Thymus (tissue), 11 donors: ENCODE measurements around the gene NEK9. TPM values are rescaled to one million over a fixed set of nuclear protein-coding genes. Genes with fewer than 3 reads are reported as not detected.

Source experiments
- DNase-seq, 9 donors: peaks; one replicate each; pipeline ENCODE4 v3.0.0-alpha.2; 2013; ENCODE audit warnings: low spot score in 9 of 9, low read depth in 6 of 9, missing footprints in 1 of 9
- H3K27ac ChIP-seq, 2 donors: one replicate each; pipeline ENCODE4 v1.5.1; 2013; ENCODE audit warnings: control low read depth in 1 of 2, low read depth in 1 of 2, low read length in 1 of 2, mild to moderate bottlenecking in 1 of 2, moderate library complexity in 1 of 2
- H3K27me3 ChIP-seq, 2 donors: one replicate each; pipeline ENCODE4 v1.5.1; 2013; ENCODE audit warnings: low read length in 1 of 2; ENCODE audit not compliant: control insufficient read depth in 2 of 2, insufficient read depth in 1 of 2
- H3K36me3 ChIP-seq, 2 donors: one replicate each; pipeline ENCODE4 v1.5.1; 2013; ENCODE audit warnings: low read length in 1 of 2, mild to moderate bottlenecking in 1 of 2, moderate library complexity in 1 of 2; ENCODE audit not compliant: control insufficient read depth in 2 of 2, insufficient read depth in 2 of 2
- H3K4me1 ChIP-seq, 2 donors: one replicate each; pipeline ENCODE4 v1.5.1; 2013; ENCODE audit warnings: low read length in 2 of 2; ENCODE audit not compliant: control insufficient read depth in 2 of 2, insufficient read depth in 2 of 2
- H3K4me3 ChIP-seq, 2 donors: one replicate each; pipeline ENCODE4 v1.5.1; 2013; ENCODE audit warnings: low read length in 2 of 2, control low read depth in 1 of 2, mild to moderate bottlenecking in 1 of 2
- H3K9me3 ChIP-seq, 2 donors: one replicate each; pipeline ENCODE4 v1.5.1; 2013; ENCODE audit warnings: low read length in 1 of 2, mild to moderate bottlenecking in 1 of 2; ENCODE audit not compliant: control insufficient read depth in 2 of 2, insufficient read depth in 1 of 2
- WGBS: extraction: QIAGEN DNeasy Blood & Tissue Kit; methylation state at CpG from one replicate; pipeline ENCODE4 v1.1.7; 2013; 5-methylcytosine and 5-hydroxymethylcytosine counted together
- polyA plus RNA-seq: library from polyadenylated mRNA; stranded (reverse); fragments of 200-250 nt; gene quantifications from one replicate; pipeline ENCODE4 v1.2.3, GENCODE V29; 2013
- total RNA-seq: library from RNA; stranded (reverse); fragments of 120-200 nt; gene quantifications from one replicate; pipeline ENCODE4 v1.2.4, GENCODE V29; 2013
- donor health status: healthy.

NEK9 gene
- total and polyA plus RNA-seq, 2 donors = 17.6 to 62.1 TPM

DNA sequence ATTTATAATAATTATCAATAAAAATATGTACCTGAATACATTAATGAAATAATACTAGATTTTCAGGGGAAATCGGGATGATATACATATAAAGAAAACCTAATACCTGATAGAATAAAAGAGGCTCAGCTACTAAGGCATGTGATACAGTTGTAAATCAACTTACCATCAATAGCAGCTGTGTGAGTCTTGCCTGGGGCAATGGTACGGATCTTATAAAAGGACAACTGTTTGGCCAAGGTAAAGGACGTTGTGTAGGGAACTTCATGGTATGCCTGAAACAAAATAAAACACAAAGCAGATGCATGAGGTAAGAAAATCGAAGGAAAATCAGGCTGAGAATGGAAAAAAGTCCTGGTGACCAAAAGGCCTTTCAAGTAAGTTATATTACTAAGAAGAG, 25.4 kb downstream of the NEK9 start:
- no peaks in the 10 kb centered on the region for H3K9me3 ChIP-seq
- no peaks in the 10 kb centered on the region for H3K27me3 ChIP-seq
- 98% methylated on average over 4 of the region's 4 CpGs for WGBS
- H3K4me3 ChIP-seq = no peak overlapping the region
- H3K36me3 ChIP-seq = peaks cover 54 to 64% of the 10 kb centered on the region in 2 donors
- H3K4me1 ChIP-seq = no peaks in the 10 kb centered on the region
- H3K27ac ChIP-seq = no peak overlapping the region
- DNase-seq = no peak

DNA sequence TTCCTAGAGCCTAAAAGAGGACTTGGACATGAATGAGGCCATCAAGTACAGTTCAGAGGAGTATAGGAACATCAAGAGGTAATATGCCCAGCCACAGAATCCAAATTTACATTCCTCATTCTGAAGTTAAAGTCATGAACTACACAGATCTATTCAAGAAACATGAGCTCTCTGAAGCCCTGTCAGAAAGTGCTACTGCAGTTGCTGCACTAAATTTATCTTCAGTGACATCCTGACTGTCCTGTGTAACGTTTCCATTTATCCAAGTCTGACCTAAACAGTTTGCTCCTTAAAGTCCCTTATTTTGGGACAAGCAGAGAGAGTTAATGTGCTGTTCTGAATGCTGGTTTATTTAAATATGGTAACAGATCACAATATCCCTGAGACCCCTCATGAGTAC, 28.2 kb downstream of the NEK9 start:
- no peaks in the 10 kb centered on the region for H3K4me1 ChIP-seq
- H3K4me3 ChIP-seq = no peak overlapping the region
- no peaks in the 10 kb centered on the region for H3K27me3 ChIP-seq
- 97% methylated on average over 1 of the region's 1 CpG for WGBS
- DNase-seq = no peak
- no peak overlapping the region for H3K27ac ChIP-seq
- peaks cover 31 to 66% of the 10 kb centered on the region in 2 donors for H3K36me3 ChIP-seq
- H3K9me3 ChIP-seq = no peaks in the 10 kb centered on the region

DNA sequence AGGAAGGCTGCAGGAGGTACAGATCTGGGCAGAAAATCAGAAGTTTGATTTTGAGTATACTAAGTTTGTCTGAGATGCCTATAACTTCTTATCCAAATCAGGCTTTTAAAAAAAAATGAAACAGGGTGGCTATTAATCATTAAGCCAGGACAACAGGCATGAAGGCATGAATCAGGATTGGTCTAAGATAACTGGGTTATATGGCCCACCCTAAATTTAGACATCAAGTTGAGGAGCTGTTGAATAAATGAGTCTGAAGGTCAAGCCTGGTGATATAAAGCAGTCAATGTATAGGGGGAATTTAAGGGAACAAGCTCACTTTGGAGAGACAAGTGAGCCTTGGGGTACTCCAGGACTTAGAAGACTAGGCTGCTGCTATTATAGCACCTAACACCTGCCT, 28.6 kb downstream of the NEK9 start:
- Histone ChIP-seq H3K4me3 (no peak overlapping the region), H3K27me3 (no peaks in the 10 kb centered on the region), H3K4me1 (no peaks in the 10 kb centered on the region), H3K9me3 (no peaks in the 10 kb centered on the region), H3K27ac (no peak overlapping the region), H3K36me3 (peaks cover 30 to 62% of the 10 kb centered on the region in 2 donors)
- DNase-seq = no peak

DNA sequence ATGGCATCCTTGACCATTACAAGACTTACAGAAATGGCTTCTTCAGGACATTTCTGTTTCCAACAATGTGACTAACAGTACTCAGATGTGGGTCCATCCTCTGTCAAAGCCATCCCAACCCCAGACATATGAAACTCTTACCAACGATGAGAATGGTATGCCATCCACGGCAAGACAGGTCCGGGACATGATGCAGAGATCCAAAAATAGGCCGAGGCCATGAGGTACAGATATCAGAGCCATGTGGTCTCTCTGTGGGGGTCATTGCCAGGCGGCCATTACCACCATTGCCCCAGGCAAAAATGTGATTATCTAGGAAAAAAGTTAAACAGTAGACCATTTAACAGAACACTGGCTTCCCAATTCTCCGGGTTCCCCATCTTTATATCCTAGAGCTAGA, 29.9 kb downstream of the NEK9 start:
- Histone ChIP-seq H3K36me3 (peaks cover 30 to 64% of the 10 kb centered on the region in 2 donors), H3K4me1 (no peaks in the 10 kb centered on the region), H3K9me3 (no peaks in the 10 kb centered on the region), H3K27ac (no peak overlapping the region), H3K4me3 (no peak overlapping the region), H3K27me3 (no peaks in the 10 kb centered on the region)
- no peak for DNase-seq
- WGBS = 98% methylated on average over 6 of the region's 6 CpGs

DNA sequence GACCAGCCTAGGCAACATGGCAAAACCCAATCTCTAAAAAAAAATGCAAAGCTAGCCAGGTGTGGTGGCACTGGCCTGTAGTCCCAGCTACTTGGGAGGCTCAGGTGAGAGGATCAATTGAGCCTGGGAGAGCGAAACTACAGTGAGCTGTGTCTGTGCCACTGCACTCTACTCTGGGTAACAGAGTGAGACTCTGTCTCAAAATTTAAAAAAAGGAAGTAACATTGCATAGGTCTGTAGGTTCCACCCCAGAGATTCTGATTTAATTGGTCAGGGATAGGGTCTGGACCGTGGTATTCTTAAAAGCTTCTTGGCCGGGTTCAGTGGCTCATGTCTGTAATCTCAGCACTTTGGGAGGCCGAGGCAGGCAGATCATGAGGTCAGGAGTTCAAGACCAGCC, 31.2 kb downstream of the NEK9 start:
- 97% methylated on average over 4 of the region's 4 CpGs for WGBS
- Histone ChIP-seq H3K27ac (no peak overlapping the region), H3K36me3 (peaks cover 24 to 65% of the 10 kb centered on the region in 2 donors), H3K27me3 (no peaks in the 10 kb centered on the region), H3K4me3 (no peak overlapping the region), H3K9me3 (no peaks in the 10 kb centered on the region), H3K4me1 (no peaks in the 10 kb centered on the region)
- DNase-seq = no peak

DNA sequence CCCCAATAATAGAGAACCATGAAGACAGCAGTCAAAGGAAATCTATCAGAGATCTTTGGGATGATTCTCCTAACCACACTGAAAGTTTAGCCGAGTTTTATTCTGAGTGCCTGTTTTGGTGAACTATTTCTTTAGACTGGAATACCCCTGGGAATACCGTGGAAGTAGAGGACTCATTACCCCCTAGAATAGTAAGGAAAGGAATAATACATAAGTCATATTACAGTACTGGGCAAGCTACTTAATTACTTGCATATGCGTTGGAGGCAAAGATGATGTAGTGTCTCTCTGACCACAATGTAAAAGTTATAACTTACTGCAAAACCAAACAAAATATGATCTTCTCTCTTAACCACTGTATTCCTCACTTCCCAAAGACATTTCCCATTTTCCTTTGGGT, 32.0 kb downstream of the NEK9 start:
- DNase-seq = no peak

DNA sequence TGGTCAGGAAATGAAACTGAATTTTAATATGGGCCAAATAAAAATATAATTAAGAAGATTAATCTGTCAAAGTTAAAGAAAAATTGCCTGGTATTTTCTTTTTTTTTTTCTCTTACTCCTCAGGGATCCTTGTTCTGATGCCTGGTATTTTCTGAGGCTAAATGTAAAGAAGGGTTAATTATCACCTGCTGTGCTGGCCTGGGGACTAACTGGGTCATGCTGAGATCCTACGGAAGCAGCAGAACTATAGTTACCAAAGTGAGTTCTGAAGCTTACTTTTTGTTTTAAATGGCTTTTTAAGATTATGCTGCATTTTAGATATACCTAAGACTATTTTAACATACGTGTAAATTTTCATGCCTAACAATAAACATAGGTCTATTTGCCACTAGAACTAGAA, 34.1 kb downstream of the NEK9 start:
- 98% methylated on average over 2 of the region's 2 CpGs for WGBS
- Histone ChIP-seq H3K4me1 (no peaks in the 10 kb centered on the region), H3K27me3 (no peaks in the 10 kb centered on the region), H3K27ac (no peak overlapping the region), H3K4me3 (no peak overlapping the region), H3K36me3 (peaks cover 22 to 59% of the 10 kb centered on the region in 2 donors), H3K9me3 (no peaks in the 10 kb centered on the region)
- DNase-seq = no peak

More for the DNA sequence above, 32.0 kb downstream of the NEK9 start:
- Histone ChIP-seq H3K9me3 (no peaks in the 10 kb centered on the region), H3K4me3 (no peak overlapping the region), H3K27ac (no peak overlapping the region), H3K36me3 (peaks cover 21 to 64% of the 10 kb centered on the region in 2 donors), H3K4me1 (no peaks in the 10 kb centered on the region), H3K27me3 (no peaks in the 10 kb centered on the region)
- 97% methylated on average over 3 of the region's 3 CpGs for WGBS

DNA sequence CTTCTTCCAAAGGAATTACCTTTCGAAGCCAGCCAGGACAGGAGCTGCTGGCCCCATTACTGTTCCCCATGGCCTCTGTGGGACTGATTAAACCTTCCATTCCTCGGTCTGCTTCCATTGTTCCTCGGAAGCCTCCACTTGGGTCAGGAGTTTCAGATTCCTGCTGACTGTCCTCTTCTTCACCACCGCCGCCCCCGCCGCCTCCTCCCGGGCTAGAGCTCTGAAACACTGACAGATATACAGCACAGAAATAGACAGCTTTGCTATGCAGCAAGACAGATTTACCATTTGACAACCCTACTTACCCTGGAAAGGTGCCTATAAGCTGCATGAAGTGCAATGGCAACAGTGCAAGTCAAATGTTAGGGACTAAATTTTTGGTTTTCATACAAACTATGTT, 35.6 kb downstream of the NEK9 start:
- Histone ChIP-seq H3K27me3 (no peaks in the 10 kb centered on the region), H3K4me3 (no peak overlapping the region), H3K36me3 (peaks cover 22 to 59% of the 10 kb centered on the region in 2 donors), H3K4me1 (no peaks in the 10 kb centered on the region), H3K9me3 (no peaks in the 10 kb centered on the region), H3K27ac (no peak overlapping the region)
- WGBS = 98% methylated on average over 8 of the region's 8 CpGs
- no peak for DNase-seq

DNA sequence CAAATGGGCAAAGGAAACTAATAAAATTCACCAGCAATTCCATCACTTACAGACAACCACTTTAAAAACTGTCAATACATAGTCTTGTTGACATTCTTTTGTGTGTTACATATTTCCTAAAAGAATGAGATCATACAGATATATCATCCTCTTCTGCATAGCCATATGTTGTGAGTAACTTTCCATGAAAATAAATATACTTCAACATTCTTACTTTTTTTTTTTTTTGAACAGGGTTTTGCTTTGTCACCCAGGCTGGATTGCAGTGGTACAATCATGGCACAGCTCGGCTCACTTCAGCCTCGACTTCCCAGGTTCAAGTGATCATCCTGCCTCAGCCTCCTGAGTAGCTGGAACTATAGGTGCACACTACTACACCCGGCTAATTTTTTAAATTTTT, 36.5 kb downstream of the NEK9 start:
- no peaks in the 10 kb centered on the region for H3K27me3 ChIP-seq
- no peak overlapping the region for H3K4me3 ChIP-seq
- no peak for DNase-seq
- no peak overlapping the region for H3K27ac ChIP-seq
- 98% methylated on average over 3 of the region's 3 CpGs for WGBS
- H3K9me3 ChIP-seq = no peaks in the 10 kb centered on the region
- peaks cover 23 to 56% of the 10 kb centered on the region in 2 donors for H3K36me3 ChIP-seq
- H3K4me1 ChIP-seq = no peaks in the 10 kb centered on the region
